ENCODE results near the gene MPHOSPH10.

GRCh38 chr2:71173096-71173495, 42.7 kb downstream of the MPHOSPH10 start:
- TF ChIP-seq CTCF (conservative IDR thresholded peaks at IDR 0.05; ENCODE audit: low read depth, low read length) (no peak), EZH2 (IDR thresholded peaks at IDR 0.05; ENCODE audit: low read length, unreplicated experiment) (no peak), EZH2phosphoT487 (IDR thresholded peaks at IDR 0.05; ENCODE audit: borderline replicate concordance, low read length) (no peak)

All from PC-3 (cell line).